ENCODE measurements around the gene ZFYVE28.

GRCh38 chr4:2438822-2439718 is 20.6 kb upstream of the ZFYVE28 start:
- no peak for TF ChIP-seq CTCF (IDR thresholded peaks at IDR 0.05)
- TF ChIP-seq POLR2AphosphoS5 (IDR thresholded peaks at IDR 0.05; ENCODE audit: insufficient read depth in 1 of 2, low read depth in 1 of 2) = no peak

Data from vagina (tissue), 2 donors.